ENCODE data around the gene GABPA.
"Not testable (repeated sequence)": the region's sequence is repeated elsewhere in the genome, so short reads cannot be mapped to it uniquely, and the experiment has no call there.

GABPA gene

DNA sequence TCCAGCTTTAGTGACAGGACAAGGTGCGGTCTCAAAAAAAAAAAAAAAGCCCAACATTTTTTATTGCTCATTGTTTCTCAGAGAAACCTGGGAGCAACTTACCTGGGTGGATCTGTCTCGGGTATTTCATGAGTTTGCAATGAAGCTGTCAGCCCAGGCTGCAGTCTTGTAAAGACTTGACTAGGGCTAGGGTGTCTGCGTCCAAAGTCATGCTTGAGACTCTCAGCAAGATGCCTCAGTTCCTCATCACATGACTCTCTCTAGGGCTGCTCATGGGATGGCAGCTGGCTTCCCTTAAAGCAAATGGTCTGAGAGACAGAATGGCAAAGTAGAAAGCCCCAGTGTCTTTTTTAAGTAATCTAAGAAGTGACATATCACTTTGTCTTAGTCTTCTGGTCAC, 8.1 kb downstream of the GABPA start:
- DNase-seq (ENCODE audit: low read depth) = no peak

DNA sequence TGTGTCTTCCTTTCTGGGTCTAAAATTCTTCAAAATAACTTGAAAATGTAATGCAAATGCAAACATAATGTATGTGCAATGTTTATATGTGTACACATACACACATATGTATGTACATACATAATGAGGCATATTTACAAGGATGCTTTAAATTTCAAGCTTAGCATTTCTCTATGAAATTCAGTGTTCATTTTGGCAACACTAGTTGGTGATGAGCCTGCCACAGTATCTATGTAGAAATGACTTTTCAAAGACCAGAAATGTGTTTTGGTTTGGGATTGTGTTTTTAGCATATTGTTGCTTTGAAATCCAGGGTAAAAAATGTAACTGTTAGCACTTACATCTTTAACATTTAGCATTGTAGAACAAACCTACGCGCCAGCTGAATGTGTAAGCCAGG, 10.1 kb downstream of the GABPA start:
- no peak for DNase-seq (ENCODE audit: low read depth)

DNA sequence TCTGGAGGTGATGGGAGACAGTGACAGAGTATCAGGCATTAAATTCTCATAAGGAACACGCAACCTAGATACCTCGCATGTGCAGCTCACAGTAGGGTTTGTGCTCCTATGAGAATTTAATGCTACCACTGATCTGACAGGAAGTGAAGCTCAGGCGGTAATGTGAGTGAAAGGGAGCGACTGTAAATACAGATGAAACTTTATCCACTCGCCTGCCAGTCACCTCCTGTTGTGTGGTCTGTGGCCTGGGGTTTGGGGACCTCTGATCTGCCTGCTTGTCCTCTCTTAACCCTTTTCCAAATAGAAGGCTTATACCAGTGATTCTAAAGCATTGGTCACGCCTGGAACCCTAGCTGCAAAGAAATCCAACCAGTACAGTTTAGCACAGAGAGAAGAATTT, 15.3 kb downstream of the GABPA start:
- no peak for DNase-seq (ENCODE audit: low read depth)

DNA sequence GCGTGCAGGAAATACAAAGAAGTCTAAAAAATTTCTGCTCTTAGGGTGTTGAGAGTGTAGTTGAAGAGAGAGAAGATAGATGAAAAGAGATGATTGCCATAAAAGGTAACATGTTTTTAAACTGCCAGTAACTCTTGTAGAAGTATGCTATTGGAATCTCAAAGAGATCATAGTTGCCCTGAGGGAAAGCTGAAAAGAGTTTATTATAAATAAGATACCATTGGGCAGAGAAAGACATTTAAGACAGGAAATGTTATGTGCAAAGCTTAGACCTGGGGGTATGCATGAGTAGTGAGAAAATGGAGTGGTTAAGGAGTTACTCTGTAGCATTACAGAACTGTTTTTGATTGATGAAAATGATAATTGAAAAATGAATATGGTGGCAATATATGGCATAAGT, 17.6 kb downstream of the GABPA start:
- no peak for DNase-seq (ENCODE audit: low read depth)

DNA sequence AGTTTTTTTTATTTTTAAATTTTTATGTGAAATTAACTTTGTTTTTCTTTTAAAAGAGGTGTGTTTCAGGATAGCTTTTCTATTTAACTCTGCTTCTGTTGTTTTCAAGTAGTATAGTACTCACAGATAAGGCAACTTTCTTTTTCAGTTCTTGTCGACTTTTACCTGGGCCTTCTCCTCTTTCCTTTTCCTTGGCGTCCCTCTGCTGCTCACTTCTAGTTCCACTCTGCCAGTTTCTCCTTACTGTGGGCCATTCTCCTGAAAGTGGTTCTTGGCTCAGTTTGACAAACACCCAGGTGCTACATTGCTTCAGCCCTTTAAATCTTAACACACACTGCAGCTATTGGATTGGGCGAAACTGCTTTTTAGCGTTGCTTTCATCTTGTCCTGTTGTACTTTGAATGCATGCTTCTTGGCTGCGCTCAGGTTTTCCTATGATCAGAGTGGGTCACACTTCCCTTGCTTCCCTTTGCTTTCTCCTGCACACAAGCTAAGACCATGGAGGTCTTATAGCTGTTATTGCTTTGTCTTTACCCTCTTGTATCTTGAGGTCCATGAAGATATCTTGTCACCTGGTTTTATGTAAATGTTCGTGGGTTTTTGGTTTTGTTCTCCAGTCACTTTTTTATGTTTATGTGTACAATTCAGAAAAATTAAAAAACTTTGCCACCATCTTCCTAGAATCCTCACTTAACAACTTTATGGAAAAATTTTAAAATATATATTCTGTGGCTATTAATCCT, 21.6 kb downstream of the GABPA start:
- no peak for DNase-seq (ENCODE audit: low read depth)

DNA sequence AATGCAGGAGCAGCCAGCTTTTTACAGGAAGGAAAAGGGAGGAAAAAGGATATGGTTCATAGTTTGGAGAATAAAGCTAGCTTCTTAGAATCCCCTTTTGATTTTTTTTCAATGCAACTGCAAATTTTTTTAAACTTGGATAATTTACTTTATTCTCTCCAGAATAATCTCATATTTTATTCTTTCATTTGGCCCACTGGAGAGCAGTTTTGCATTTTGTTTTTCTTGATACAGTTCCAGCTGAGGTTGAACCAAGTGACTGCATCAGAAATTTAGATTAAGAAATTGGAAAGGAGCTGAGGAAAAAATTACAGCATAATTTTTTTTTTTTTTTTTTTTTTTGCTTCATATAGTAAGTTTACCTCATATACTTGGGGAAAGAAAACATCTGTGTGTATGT, 22.8 kb downstream of the GABPA start:
- peak; percentile 2 for DNase-seq (ENCODE audit: low read depth)

DNA sequence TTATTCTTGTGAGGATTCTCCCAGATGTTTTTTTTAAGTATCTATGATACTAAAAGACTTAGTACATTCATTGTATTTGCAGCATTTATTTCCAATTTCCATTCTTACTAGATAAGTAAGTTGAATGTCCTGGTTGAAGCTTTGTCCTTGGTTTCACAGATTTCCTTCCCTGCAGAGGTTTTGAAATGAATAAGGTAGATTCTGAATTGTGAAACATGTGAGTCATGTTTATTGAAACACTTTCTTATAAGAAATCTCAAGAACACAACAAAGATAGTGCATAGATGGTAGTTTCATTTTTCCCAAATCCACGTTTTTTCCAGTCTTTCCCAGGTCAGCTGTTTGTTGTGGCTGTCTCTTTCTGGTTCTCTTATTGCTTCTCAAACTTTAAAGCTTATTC, 24.8 kb downstream of the GABPA start:
- DNase-seq (ENCODE audit: low read depth) = peak; percentile 4

DNA sequence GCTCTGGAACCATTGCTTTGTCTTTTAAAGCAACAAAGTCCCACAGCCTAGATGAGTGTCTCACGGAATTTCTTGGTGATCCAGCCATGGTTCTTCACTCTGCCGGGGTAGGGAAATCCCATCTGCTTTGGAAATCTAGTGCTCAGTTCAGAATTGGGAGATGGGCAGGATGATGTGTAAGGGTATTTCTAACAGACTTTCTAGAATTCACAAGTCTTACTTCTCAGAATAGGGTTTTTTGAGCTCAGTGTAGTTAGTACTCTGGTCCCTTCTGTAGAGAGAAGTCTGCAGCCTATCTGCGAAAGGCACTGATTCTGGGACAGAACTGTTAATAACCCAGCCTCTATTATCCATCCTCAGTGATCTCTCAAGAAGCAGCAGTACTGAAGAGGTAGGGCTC, 25.3 kb downstream of the GABPA start:
- DNase-seq (ENCODE audit: low read depth) = no peak

DNA sequence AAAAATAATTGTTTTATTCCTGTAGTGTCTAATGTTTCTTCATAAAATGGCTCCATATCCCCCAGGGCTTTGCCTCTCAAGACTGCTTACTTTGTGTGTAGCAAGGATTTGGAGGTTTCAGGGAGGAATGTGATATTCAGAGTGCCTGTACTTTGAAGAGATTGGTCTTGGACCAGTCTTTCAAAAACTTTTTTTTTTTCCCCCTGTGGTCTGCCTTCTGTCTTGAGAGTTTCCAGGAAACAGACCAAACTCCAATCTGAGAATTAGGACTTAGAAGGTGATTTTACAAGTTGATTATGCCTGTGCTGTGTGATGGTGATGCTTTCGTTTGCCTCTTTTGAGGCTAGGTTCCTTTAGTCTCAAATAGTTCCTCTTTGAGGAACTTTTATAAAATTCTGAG, 25.9 kb downstream of the GABPA start:
- no peak for DNase-seq (ENCODE audit: low read depth)

DNA sequence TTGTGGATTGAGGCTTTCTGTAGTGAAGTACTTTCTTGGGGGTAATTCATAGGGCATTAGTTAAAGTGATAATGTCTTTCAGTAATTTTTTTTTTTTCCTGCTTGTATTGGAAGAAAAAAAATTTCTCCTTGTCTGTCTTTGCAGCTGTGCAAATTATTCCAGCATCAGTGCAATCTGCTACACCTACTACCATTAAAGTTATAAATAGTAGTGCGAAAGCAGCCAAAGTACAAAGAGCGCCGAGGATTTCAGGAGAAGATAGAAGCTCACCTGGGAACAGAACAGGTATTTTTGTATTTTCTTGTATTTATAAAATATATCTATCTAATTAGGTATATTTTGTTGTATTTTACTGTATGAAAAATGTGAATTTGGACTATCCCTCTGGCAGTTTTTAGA, 29.3 kb downstream of the GABPA start:
- DNase-seq (ENCODE audit: low read depth) = no peak

DNA sequence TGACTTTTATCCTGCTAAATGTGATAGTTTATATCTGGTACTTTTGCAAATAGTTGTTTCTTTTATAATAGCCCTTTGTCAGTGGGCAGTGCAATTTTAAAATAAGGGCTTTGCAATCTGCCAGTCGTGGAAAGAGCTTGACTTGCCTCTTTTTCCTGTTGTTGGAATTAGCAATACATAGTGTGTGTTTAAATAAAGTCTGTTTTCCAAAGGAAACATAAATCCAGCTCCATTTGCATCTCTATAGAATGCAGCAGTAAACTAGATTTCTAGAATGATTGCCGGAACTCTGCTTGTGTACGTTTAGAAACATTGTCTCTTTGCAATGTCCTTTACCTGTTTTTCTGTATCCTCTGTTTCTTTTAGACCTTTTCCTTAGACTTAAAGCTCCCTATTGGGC, 33.1 kb downstream of the GABPA start:
- no peak for DNase-seq (ENCODE audit: low read depth)

DNA sequence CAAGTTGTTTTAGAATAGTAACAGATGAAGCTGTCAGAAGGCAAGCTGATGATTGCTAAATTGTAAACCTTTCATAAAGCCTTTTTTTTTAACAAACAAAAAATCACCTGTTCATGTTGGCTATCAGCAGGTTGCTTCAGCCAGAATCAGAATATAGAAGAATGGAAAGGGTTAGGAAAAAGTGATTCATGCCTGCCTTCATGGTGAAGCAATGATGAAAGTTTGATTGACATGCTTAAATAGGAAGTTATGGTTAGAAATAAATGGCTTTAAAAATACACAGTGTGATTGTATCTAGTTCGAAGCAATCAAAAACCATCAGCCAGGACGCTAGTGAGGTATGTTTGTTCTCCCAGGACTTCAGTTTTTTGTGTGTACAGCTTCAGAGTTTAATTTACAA, 37.9 kb downstream of the GABPA start:
- no peak for DNase-seq (ENCODE audit: low read depth)

DNA sequence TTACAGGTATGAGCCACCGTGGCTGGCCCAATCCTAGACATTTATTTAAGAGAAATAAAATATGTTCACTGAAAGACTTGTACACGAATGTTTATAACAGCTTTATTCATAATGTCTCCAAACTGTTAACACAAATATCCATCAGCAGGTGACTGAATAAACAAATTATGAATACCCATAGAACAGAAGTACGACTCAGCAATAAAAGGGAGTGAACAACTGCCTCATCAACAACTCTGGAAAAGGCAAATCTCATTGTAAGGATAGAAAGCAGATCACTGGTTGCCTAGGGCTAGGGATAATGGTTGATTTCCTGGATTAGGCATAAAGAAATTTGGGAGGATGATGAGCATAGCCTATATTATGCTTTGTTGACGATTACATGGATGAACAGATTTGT, 41.7 kb downstream of the GABPA start:
- DNase-seq (ENCODE audit: low read depth) = no peak

DNA sequence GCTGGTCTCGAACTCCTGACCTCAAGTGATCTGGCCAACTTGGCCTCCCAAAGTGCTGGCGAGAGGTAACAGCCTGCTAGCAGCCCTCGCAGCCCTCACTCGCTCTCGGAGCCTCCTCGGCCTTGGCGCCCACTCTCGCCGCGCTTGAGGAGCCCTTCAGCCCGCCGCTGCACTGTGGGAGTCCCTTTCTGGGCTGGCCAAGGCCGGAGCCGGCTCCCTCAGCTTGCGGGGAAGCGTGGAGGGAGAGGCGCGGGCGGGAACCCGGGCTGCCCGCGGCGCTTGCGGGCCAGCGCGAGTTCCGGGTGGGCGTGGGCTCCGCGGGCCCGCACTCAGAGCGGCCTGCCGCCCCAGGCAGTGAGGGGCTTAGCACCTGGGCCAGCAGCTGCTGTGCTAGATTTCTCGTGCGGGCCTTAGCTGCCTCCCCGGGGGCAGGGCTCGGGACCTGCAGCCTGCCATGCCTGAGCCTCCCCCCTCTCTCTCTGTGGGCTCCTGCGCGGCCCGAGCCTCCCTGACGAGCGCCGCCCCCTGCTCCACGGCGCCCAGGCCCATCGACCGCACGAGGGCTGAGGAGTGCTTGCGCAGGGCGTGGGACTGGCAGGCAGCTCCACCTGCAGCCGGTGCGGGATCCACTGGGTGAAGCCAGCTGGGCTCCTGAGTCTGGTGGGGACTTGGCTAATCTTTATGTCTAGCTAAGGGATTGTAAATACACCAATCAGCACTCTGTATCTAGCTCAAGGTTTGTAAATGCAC, 43.5 kb downstream of the GABPA start:
- not testable (repeated sequence) for DNase-seq (ENCODE audit: low read depth)

DNA sequence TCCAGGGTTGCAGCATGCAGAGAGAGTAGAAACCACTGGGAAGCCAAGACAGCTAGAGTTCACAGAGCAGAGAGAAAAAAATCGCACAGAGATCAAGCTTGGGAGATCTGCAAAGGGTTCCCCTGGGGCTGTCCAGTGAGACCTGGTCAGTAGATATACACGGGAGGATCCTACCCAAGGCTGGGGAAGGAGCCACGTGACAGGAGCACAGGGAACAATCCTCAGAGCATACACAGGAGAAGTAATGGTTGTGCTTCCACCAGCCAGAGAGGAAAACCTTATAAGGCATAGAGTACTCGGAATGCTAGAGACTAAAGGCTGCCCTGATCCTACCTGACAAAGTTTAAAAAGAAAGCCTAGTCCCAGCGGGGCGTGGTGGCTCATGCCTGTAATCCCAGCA, 53.9 kb downstream of the GABPA start:
- DNase-seq (ENCODE audit: low read depth) = no peak

DNA sequence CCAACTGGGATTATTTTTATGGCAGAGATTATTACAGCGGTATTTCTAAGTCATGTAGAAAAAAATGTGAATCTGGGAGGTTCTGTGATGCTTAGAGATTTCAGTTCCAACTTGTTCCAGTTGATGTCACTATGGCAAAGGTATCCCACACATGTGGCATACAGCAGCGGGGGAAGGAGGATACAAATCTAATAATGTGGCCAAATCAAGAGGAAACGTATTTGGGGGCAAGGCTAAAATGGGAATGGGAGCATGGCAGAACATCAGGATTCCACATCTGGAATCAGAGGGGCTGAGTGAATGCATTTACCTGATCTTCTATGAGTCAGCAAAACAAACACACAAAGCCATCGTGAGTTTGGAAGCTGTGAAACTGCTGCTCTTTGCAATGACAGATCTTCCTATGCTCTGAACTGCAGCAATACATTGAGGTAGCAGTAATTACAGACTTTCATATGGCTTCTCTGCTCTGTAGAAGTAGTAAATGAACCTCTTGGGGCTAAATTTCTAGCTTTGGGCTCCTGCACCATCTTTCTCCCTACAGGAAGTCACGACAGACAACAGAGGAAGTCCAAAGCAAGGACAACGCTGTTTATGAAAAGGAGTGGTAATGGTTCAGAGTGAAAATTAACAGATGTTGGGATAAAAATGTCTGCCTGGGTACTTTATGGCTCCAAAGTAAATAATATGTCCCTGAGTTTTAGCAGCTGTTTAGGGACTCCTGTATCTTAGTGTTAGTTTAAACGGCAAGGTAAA, 55.5 kb downstream of the GABPA start:
- DNase-seq (ENCODE audit: low read depth) = peak; percentile 31

DNA sequence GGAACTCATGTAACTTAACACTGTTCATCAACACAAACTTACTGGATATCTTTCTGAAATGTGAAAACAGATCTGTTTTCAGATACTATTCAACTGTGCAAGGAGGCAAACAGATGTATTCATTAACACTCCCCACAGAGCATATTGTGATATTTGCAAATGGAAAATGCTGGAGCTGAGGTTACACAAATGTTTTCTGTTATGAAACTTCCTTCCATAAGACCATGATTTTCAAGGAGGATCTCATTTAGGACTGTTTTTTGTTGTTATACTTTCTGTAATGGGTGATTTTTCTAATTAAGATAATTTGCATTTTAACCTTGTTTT, 56.1 kb downstream of the GABPA start:
- DNase-seq (ENCODE audit: low read depth) = no peak

DNA sequence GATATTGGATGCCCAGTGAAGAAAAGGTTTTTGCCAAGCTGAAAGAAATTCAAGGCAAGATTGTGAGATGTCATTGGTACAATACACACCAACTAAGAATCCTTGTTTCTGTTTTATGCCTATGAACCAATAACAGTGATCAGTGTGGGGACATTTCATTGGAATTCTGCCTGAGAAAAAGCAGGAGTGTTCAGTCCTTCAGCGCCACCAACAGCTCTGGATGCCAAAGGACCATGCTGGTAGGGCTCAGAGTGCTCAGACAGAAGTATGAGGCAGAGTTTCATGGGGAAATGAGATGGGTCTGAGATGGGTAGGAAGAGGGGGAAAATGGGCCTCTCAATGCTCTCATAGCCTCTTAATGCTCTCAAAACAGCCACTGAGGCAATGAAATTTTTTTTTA, 56.5 kb downstream of the GABPA start:
- DNase-seq (ENCODE audit: low read depth) = no peak

DNA sequence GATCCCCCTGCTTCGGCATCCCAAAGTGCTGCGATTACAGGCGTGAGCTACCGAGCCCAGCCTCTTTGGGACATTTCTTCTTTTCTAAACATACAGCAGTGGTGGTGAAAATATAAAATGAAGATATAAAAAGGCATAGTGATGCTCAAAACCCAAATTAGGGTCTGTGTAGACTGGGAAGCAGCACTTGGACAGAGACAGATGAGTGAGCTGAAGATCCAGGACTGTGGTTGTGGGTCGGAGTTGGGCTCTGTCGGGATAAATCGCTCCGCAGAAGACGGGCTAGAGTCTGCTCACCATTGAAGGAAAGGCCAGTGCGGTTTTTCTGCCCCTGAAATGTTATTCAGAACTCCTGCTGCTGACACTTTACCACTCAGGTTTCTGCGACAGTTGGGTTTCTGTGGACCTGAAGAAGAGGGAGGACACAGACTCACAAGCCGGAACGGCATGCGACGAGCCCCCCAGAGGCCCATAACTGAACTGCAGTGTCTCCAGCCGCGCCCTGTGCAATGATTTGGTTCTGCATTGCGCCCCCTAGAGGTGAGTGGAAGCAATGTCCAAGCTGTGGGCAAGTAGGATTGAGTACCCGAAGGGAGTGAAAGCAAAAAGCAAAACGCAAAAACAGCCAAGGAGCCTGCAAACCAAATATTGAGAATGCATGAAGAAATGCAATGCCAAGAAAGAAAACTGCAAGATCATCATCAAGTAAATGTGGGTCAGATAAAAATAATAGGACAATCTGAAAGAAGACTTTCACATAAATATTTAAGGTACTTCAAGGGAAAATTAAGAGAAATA, 66.6 kb downstream of the GABPA start:
- DNase-seq (ENCODE audit: low read depth) = peak; percentile 74

DNA sequence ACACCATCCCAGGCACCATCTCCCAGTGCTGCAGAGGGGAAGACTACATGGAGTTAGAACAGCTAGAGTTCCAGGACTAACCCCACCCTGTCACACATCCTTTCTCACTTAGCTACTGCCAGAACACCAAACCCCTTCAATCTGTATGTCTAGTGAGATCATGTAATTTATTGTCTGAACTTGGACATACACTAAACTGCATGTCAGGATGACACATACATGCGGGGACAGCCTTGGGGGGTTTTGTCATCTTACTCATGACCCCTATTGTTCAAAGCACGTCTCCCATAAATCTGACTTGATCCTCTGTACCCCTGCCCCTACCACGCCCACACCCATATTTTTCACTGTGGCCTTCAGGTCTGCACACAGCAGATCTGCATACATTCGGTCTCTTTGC, 71.3 kb downstream of the GABPA start:
- DNase-seq (ENCODE audit: low read depth) = no peak

DNA sequence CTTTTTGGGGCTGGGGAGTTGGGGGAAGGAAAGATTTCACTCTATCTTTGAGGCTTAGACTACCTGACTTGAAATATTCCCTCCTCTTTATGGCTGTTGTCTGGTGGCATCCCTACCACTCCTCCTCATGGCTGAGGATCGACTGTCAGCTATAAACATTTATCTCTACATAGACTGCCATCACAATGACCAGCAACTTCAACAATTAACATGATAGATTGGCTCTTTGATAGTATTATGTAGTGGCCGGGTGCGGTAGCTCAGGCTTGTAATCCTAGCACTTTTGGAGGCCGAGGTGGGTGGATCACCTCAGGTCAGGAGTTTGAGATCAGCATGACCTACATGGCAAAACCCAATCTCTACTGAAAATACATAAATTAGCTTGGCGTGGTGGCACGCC, 72.4 kb downstream of the GABPA start:
- DNase-seq (ENCODE audit: low read depth) = no peak

DNA sequence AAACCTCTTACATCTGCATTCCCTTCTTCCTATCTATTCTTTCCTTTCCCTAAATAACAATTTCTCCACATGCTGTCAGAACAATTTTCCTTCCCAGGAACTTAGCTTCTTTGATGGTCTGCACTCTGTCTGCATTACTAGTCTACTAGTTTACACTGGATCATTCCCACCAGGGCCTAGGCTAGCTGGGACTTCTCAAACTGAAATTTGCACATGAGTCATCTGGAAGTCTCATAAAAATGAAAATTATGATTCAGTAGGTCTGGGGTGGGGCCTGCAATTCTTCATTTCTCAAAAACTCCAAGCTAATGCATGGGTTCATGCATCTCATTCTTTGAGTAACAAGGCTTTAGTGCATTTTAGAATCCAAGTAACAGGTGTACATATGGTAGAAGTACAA, 74.2 kb downstream of the GABPA start:
- no peak for DNase-seq (ENCODE audit: low read depth)

DNA sequence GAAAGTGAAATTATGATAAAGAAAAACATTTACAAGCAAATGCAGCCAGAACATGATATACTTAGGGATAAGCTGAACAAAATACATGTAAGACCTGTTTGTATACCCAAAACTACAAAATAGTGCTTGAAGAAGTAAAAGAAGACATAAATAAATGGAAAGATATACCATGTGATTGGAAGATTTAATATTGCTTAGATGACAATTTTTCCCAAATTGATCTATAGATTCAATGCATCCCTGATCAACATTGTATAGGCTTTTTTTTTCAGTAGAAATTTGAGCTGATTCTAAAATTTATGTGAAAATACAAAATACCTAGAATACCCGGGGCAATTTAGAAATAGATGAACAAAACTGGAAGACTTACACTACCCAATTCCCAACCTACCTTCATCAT, 76.4 kb downstream of the GABPA start:
- no peak for DNase-seq (ENCODE audit: low read depth)
